Measurements from ENCODE around the gene UPF3A.
A peak's percentile ranks its signal among the peaks of the same experiment; 100 is the strongest.
"Not testable (repeated sequence)": the region's sequence is repeated elsewhere in the genome, so short reads cannot be mapped to it uniquely, and the experiment has no call there.

The UPF3A gene

GRCh38 chr13:114309806-114310410 is 28.5 kb downstream of the UPF3A start:
- DNase-seq, result no peak

GRCh38 chr13:114310956-114311355 is 29.6 kb downstream of the UPF3A start:
- DNase-seq, result no peak

GRCh38 chr13:114311387-114311786 is 30.0 kb downstream of the UPF3A start:
- no peak for DNase-seq

- no peak for DNase-seq
Measured at GRCh38 chr13:114311908-114312307, 30.5 kb downstream of the UPF3A start.

GRCh38 chr13:114313061-114313860 is 31.9 kb downstream of the UPF3A start:
- DNase-seq, result no peak

- DNase-seq, result peak; percentile 84
Measured at GRCh38 chr13:114314074-114314912, 32.9 kb downstream of the UPF3A start, which contains the start of gene CHAMP1. Gene CHAMP1 (plus strand): TSS chr13:114314503. CDS start chr13:114323843, 9,340 bp downstream.

- DNase-seq, result no peak
Measured at GRCh38 chr13:114315074-114315785, 33.8 kb downstream of the UPF3A start.

GRCh38 chr13:114318624-114319023 is 37.2 kb downstream of the UPF3A start:
- no peak for DNase-seq

GRCh38 chr13:114319441-114319913 is 38.1 kb downstream of the UPF3A start:
- DNase-seq, result no peak

- DNase-seq, result no peak
Measured at GRCh38 chr13:114320065-114320464, 38.7 kb downstream of the UPF3A start.

GRCh38 chr13:114321256-114321655 is 39.9 kb downstream of the UPF3A start:
- DNase-seq, result no peak

- DNase-seq, result no peak
Measured at GRCh38 chr13:114323349-114323748, 41.9 kb downstream of the UPF3A start.

- no peak for DNase-seq
Measured at GRCh38 chr13:114324334-114324733, 42.9 kb downstream of the UPF3A start.

- no peak for DNase-seq
Measured at GRCh38 chr13:114325729-114326128, 44.3 kb downstream of the UPF3A start.

GRCh38 chr13:114328034-114328433 is 46.6 kb downstream of the UPF3A start:
- no peak for DNase-seq

- DNase-seq, result no peak
Measured at GRCh38 chr13:114328595-114328994, 47.2 kb downstream of the UPF3A start.

- DNase-seq, result no peak
Measured at GRCh38 chr13:114330086-114330485, 48.7 kb downstream of the UPF3A start.

- not testable (repeated sequence) for DNase-seq
Measured at GRCh38 chr13:114333881-114334280, 52.5 kb downstream of the UPF3A start.

GRCh38 chr13:114334305-114335053 is 53.1 kb downstream of the UPF3A start:
- no peak for DNase-seq

GRCh38 chr13:114336457-114336856 is 55.1 kb downstream of the UPF3A start:
- not testable (repeated sequence) for DNase-seq

- no peak for DNase-seq
Measured at GRCh38 chr13:114338959-114339358, 57.6 kb downstream of the UPF3A start.

All from 8988T (cell line).